Tibial artery (tissue), 4 donors: ENCODE data around the gene INPP5F.

Source experiments
- DNase-seq, 2 donors: peaks; one replicate each; pipeline ENCODE4 v3.0.0-alpha.2; 2019
- H3K27ac ChIP-seq, 2 donors: fragments of 200-600 bp; sonication (generic) in 1 of 2; 1 replicate in 1 of 2; 2 replicates in 1 of 2; pipeline ENCODE4 v1.5.1; 2018 to 2019; ENCODE audit warnings: mild to moderate bottlenecking in 1 of 2
- H3K27me3 ChIP-seq, 2 donors: fragments of 200-600 bp; sonication (generic) in 1 of 2; one replicate each; pipeline versions ENCODE4 v1.5.1 to v1.6.0; 2016 to 2019
- H3K36me3 ChIP-seq, 3 donors: fragments of 200-600 bp; sonication (generic) in 2 of 3; one replicate each; pipeline ENCODE4 v1.5.1; 2016 to 2019; ENCODE audit warnings: mild to moderate bottlenecking in 2 of 3
- H3K4me1 ChIP-seq, 4 donors: fragments of 200-600 bp; sonication (generic) in 2 of 4; 1 replicate in 3 of 4; 2 replicates in 1 of 4; pipeline ENCODE4 v1.5.1; 2016 to 2019
- H3K4me3 ChIP-seq, 2 donors: fragments of 200-600 bp; sonication (generic) in 1 of 2; 1 replicate in 1 of 2; 2 replicates in 1 of 2; pipeline ENCODE4 v1.5.1; 2018 to 2019; ENCODE audit warnings: mild to moderate bottlenecking in 2 of 2
- H3K9me3 ChIP-seq, 3 donors: fragments of 200-600 bp; sonication (generic) in 1 of 3; one replicate each; pipeline ENCODE4 v1.5.1; 2016 to 2019
- intact Hi-C: fragments of 100-400 bp; cut with DNase I; formaldehyde crosslinking; loops from one replicate; pipeline ENCODE4 v1.15.0; 2023; ENCODE audit warnings: low total_unique reads
- TF ChIP-seq, protein P1 (sequence below), 2 experiments: fragments of 200-600 bp in 1 of 2; fragments of 450-650 bp in 1 of 2; IDR thresholded peaks; one replicate each; pipeline ENCODE4 v1.5.1; 2017 to 2019; ENCODE audit warnings: antibody characterized with exemption in 2 of 2, mild to moderate bottlenecking in 1 of 2, moderate library complexity in 1 of 2

Gene INPP5F, protein sequence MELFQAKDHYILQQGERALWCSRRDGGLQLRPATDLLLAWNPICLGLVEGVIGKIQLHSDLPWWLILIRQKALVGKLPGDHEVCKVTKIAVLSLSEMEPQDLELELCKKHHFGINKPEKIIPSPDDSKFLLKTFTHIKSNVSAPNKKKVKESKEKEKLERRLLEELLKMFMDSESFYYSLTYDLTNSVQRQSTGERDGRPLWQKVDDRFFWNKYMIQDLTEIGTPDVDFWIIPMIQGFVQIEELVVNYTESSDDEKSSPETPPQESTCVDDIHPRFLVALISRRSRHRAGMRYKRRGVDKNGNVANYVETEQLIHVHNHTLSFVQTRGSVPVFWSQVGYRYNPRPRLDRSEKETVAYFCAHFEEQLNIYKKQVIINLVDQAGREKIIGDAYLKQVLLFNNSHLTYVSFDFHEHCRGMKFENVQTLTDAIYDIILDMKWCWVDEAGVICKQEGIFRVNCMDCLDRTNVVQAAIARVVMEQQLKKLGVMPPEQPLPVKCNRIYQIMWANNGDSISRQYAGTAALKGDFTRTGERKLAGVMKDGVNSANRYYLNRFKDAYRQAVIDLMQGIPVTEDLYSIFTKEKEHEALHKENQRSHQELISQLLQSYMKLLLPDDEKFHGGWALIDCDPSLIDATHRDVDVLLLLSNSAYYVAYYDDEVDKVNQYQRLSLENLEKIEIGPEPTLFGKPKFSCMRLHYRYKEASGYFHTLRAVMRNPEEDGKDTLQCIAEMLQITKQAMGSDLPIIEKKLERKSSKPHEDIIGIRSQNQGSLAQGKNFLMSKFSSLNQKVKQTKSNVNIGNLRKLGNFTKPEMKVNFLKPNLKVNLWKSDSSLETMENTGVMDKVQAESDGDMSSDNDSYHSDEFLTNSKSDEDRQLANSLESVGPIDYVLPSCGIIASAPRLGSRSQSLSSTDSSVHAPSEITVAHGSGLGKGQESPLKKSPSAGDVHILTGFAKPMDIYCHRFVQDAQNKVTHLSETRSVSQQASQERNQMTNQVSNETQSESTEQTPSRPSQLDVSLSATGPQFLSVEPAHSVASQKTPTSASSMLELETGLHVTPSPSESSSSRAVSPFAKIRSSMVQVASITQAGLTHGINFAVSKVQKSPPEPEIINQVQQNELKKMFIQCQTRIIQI

DNA sequence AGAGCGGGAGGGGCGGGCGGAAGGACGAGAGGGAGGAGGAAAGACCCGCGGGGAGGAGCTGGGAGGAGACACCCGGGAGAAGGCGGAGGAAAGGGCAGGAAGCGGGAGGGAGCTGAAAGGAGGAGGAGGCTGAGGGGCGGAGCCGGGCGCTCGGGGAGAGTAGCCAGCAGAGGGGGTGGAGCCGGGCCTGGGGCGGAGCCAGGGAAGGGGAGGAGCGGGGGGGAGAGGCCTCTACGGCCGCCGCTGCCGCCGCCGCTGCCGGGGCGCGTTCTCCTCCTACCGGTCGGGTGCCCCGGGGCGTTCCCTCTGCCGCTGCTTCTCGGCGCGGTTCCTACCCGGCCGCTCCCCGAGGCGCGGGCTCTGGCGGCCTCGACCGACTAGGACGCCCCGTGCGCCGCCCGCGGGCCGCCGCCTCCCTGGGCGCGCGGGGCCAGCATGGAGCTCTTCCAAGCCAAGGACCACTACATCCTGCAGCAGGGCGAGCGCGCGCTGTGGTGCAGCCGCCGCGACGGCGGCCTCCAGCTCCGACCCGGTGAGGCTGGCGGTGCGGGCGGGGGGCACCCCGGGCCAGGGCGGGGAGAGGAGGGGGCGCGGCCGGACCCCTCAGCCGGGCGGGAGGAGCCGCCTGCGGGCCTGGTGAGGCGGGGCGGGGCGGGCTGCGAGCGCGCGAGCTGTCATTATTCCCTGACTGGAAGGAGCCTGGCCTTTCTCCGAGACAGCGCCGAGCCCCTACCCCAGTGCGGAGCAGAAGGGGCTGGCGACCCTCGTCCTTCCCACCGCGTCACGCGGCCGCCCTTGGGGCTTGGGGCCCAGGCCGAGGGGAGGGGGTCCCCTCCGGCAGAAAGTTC lies at the start of gene INPP5F:
TSS of gene INPP5F (plus strand) at position 223 of the 848 bp plus-strand sequence. CDS start at position 436, 213 bp downstream.
- Histone ChIP-seq H3K36me3 (no peaks in the 10 kb centered on the region), H3K9me3 (no peaks in the 10 kb centered on the region), H3K27ac (peak within 1 kb of the TSS; percentile 87 to 88), H3K4me1 (peaks cover 0 to 37% (median 17%) of the 10 kb centered on the region in 4 donors), H3K27me3 (no peaks in the 10 kb centered on the region), H3K4me3 (peak within 1 kb of the TSS; percentile 77 to 88)
- peak; percentile 99 to 100 for DNase-seq
- TF ChIP-seq, protein P1, sequence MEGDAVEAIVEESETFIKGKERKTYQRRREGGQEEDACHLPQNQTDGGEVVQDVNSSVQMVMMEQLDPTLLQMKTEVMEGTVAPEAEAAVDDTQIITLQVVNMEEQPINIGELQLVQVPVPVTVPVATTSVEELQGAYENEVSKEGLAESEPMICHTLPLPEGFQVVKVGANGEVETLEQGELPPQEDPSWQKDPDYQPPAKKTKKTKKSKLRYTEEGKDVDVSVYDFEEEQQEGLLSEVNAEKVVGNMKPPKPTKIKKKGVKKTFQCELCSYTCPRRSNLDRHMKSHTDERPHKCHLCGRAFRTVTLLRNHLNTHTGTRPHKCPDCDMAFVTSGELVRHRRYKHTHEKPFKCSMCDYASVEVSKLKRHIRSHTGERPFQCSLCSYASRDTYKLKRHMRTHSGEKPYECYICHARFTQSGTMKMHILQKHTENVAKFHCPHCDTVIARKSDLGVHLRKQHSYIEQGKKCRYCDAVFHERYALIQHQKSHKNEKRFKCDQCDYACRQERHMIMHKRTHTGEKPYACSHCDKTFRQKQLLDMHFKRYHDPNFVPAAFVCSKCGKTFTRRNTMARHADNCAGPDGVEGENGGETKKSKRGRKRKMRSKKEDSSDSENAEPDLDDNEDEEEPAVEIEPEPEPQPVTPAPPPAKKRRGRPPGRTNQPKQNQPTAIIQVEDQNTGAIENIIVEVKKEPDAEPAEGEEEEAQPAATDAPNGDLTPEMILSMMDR (IDR thresholded peaks at IDR 0.05), result peak; percentile 28 to 36
- intact Hi-C loops, result loop anchor here (5.0 kb wide), 1 partner anchor 44 kb away; no protein-coding TSS in a partner anchor

DNA sequence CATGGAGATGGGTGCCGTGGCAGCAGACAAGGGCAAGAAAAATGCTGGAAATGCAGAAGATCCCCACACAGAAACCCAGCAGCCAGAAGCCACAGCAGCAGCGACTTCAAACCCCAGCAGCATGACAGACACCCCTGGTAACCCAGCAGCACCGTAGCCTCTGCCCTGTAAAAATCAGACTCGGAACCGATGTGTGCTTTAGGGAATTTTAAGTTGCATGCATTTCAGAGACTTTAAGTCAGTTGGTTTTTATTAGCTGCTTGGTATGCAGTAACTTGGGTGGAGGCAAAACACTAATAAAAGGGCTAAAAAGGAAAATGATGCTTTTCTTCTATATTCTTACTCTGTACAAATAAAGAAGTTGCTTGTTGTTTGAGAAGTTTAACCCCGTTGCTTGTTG lies 48.7 kb upstream of the INPP5F start:
- peaks cover 39 to 55% (median 53%) of the 10 kb centered on the region in 3 donors for H3K36me3 ChIP-seq
- no peaks in the 10 kb centered on the region for H3K27me3 ChIP-seq
- H3K4me1 ChIP-seq, result peaks cover 0 to 41% (median 34%) of the 10 kb centered on the region in 4 donors
- TF ChIP-seq, protein P1 (IDR thresholded peaks at IDR 0.05), result no peak
- no peak overlapping the region for H3K4me3 ChIP-seq
- H3K27ac ChIP-seq, result no peak overlapping the region
- no peak for DNase-seq
- no peaks in the 10 kb centered on the region for H3K9me3 ChIP-seq
- intact Hi-C loops, result loop anchor here (5.0 kb wide), 1 partner anchor 80 kb away; the partner anchor contains the start of gene TIAL1

DNA sequence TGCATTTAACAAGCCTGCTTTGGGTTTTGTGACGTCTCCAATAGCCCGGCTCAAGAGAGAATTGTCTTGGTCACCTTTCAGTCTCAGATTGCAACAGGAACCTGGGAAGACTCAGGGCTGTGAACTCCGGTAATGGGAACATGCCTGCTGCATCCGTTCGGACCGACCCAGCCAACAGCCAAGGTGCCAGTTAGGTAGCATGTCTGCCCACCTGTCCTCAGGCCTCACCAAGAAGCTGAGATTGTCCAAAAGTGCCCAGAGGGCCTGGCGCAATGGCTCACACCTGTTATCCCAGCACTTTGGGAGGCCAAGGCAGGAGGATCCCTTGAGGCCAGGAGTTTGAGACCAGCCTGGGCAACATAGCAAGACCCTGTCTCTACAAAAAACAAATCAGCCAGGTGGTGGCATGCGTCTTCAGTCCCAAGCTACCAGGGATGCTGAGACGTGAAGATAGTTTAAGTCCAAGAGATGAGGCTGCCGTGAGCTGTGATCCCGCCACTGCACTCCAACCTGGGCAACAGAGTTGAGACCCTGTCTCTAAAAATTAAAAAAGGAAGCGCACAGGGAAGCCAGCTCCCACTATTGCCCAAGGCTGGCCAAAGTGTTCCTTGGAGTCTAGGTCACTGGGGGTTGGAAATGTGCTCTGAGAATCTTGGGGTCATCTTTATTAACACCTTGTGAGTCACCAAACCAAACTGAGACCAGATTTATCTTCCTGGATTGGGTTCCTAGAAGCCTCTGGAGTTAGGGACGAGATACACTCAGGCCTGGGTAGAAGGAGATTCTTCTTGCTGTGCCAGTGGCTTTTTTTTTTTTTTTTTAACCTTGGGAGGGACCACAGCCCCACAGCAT lies 47.7 kb upstream of the INPP5F start:
- Histone ChIP-seq H3K4me3 (no peak overlapping the region), H3K4me1 (peaks cover 0 to 51% (median 40%) of the 10 kb centered on the region in 4 donors), H3K27ac (peak overlapping the region; percentile 51 to 55), H3K9me3 (no peaks in the 10 kb centered on the region), H3K27me3 (no peaks in the 10 kb centered on the region), H3K36me3 (peaks cover 29 to 45% (median 43%) of the 10 kb centered on the region in 3 donors)
- no peak for DNase-seq
- TF ChIP-seq, protein P1 (IDR thresholded peaks at IDR 0.05), result no peak
- intact Hi-C loops, result loop anchor here (5.0 kb wide), 1 partner anchor 81 kb away; the partner anchor contains the start of gene TIAL1

DNA sequence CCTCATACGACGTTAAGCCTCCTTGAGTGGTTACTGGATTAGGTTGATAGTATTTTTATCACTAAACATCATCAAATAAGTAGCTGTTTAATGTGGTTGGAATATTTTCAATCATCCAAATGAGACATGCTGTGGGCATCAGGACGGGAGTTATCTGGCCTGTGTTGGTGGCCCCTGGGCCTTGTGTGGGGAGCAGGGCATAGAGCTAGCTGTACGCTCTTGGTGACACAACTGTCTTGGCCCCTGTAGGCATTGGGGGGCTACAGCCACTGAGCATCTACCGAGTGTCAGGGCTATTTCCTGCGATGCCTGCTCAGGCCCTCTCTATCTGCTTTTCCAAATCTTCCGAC lies 46.4 kb upstream of the INPP5F start:
- DNase-seq, result peak in 1 of 2 donors; percentile 55
- TF ChIP-seq, protein P1 (IDR thresholded peaks at IDR 0.05), result no peak
- Histone ChIP-seq H3K36me3 (peaks cover 17 to 32% (median 30%) of the 10 kb centered on the region in 3 donors), H3K27me3 (no peaks in the 10 kb centered on the region), H3K27ac (peak overlapping the region; percentile 55 to 64), H3K4me1 (peaks cover 0 to 51% (median 40%) of the 10 kb centered on the region in 4 donors), H3K9me3 (no peaks in the 10 kb centered on the region), H3K4me3 (no peak overlapping the region)
- intact Hi-C loops, result loop anchor here (5.0 kb wide), 1 partner anchor 82 kb away; the partner anchor contains the start of gene TIAL1
